GM04503 (cell line): ENCODE measurements around the gene ENC1.

Experiments used
- DNase-seq: peaks from one replicate; pipeline ENCODE4 v3.0.0-alpha.2; 2012; ENCODE audit warnings: low read depth

ENC1 gene

DNA sequence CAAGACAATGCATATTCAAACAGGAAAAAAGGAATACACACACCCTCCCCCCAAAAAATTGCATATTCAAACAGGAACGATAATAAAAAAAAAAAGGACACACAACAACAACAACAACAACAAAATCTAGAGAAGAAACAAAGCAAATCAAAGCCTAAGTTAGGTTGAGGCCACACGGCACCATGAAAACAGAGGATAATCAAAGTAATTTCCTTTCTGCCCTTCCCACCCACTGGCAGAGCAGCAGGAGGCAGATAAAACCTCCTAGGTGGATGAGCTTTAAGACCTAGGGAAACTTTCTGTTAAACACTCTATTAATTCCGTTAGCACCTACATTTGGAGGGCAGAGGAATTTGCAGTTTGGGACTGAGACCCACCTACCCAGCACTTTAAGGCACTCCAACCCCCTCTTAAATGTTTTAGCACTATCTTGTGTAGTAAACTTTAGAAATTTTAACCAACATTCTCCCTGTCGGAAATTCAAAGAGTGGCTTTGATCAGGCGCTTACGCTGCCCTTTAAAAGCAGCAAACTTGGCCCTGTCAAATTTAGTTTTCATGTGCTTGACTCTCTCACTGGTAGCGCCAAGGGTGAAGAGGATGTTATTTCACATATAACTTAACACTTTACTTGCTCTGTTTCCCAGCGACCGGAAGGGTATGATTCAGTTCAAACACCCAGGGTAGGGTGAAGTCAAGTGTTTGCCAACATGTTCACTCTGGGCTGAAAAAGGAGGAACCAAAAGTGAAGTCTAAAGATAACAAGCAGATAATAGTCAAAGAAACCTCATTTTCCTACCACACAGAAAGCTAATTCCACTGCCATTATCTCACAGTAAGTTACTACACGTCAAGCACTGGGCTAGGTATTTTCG is 9.2 kb downstream of the ENC1 start:
- no peak for DNase-seq

DNA sequence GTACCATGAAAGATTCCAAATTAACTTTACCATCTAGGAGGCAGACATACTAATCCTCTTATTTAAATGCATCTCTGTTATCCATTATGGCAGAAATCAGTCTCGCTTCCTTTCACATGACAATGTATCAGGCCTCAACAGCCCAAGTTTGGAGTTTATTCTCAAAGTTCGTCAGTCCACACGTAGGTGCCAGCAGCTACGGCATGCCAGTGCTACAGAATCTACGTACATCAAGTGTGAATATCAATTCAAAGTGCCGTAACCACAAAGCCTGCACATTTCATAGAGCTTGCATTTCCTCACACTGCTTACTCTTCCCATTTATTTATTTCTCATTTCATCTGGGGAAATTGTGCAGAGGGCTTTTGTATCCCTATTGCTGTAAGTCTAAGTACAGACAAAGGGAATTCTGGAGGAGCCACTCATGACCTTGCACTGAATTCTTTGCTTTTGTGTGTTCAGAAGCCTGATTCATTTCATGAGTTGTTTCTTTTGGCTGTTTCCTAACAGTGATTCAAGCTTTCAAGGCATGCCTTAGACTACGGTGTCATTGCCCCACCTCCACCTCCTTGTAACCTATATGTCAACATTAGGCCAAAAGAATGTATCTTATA is 10.0 kb downstream of the ENC1 start:
- DNase-seq, result peak; percentile 65

DNA sequence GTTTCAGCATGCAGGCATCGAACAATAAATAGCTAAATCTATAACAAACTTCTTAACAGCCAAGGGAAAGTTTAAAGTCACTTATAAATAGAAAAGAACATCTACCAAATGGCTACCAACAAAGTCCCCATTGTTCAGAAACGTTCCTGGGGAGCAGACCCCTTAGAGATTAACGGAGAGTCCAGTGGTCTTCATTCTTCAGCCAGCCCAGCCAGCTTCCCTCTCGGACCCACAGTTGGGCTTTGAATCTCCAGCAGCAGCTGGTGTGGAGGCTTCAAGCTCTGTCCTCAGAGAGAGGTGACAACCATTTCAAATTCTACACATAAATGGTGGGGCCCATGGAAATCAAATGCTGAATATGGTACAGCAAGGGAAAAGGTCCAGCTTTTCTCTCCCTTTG is 11.2 kb downstream of the ENC1 start:
- no peak for DNase-seq

DNA sequence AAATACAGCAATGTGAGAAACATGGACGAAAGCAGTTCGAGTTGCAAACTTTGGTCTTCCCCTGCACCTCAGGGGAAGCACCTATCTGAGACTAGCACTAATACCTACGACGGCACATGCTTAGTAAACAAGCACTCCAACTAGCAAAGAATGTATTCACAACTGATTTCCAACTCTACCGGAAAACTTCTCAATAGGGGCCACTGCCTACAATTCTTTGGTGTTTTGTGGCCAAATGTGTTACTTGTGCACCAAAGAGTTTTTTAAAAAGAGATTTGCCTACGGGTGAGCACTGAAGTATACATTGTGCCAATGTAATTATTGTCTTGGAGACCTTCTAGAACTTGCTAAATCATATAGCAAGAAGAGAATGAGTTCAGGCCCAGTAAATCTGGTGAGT is 12.2 kb downstream of the ENC1 start:
- DNase-seq, result no peak

DNA sequence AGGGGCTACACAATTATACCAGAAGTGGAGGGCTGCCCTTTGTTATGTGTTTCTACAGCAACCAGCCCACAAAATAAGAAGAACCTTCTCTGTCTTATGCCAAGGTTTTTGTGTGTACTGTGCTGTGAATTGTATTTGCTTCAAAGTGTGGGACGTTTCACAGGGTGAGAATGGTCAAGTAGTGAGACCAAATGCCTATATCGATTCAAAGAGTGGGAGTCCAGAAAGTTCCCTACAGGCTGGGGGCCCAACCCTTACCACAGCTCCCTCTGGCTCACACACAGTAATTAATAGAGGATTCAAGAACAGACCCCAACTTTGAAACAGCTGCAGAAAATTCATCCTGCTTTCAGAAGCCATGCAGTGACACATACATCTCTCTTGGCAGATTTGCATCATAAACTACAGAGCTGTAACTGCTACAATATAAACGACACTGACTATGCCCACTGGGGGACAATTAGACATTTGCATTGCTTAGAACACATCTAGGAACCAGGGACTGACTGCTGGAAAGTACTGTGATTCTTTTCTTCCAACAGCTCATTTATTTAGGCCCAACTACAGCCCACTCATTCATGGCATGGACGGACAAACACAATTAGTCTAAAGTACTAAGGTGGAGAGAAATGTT is 12.8 kb downstream of the ENC1 start:
- DNase-seq, result no peak

DNA sequence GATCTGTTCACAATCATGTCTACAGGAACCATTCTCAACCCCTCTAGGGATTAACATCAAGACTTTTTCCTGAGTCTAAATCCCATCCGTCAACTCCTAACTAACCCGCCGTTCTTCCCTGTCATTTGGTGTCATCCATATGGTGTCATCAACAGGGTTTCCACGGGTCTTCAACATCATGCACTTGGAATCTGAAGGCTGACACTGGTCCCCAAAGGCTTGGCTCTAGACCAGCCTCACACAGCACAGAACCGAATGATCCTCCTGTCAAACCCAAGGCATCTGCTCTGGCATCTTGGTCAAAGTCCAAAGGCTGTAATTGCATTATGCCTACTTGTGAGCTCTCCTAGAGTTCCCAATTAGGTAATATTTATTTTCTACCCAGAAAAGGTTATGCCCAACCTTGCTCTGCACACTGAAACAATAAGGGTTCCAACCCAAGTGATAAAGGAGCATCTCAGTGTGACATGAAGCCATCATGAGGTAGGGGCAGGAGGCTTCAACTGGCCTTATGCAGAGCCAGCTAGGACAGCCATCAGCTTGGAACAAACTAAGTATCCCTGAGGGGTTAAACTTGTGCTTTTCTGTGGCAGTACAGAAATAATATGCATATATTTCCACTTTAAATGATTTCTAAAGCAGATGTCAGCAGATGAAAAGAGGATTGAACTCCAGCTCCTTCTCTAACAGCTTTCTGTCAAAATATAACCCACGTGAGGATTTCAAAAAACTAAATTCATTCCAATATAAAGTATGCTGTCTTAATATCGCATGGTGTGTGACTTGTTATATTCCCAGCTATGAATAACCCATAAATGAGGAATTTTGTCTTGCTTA is 13.9 kb downstream of the ENC1 start:
- DNase-seq, result no peak

DNA sequence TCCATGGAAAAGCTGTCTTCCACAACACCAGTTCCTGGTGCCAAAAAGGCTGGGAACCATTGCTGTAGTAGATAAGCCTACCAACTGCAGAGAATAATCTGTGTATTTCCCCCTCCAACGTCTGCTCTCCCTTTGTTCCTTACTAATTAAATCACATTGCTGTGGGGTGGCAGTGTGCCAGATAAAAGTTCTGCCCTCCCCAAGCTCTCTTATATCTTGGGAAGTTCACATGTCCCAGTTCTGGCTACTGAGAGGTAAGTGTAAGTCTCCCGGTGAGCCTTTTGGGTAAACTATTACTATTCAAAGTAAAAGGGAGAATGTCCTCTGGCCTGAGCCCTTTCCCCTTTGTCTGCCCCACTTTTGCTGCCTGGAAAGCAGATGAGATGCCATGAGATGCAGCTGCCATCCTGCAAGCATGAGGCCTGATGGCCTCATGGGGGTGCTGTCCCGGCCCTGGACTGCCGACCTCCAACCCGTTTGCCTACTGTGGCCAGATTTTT is 14.7 kb downstream of the ENC1 start:
- no peak for DNase-seq

DNA sequence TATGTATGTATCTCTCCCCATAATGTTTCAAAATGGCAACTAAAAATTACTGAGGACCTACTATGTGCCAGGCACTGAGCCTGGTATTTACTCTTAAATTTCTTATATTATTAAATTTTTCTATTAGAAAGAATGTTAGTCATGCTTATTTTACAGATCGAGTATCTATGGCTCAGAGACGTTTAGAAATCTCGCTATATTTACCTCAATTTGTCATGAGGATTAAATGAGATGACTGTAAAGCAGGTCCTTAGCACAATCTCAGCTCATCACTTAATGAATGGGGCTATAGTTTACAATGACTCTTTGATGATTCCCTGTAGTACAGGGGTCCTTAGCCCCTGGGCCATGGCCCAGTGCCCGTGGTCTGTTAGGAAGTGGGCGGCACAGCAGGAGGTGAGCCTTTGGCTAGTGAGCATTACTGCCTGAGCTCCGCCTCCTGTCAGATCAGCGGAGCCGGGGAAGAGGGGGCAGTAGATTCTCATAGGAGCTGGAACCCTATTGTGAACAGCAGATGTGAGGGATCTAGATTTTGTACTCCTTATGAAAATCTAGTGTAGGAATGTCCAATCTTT is 15.5 kb downstream of the ENC1 start:
- no peak for DNase-seq

DNA sequence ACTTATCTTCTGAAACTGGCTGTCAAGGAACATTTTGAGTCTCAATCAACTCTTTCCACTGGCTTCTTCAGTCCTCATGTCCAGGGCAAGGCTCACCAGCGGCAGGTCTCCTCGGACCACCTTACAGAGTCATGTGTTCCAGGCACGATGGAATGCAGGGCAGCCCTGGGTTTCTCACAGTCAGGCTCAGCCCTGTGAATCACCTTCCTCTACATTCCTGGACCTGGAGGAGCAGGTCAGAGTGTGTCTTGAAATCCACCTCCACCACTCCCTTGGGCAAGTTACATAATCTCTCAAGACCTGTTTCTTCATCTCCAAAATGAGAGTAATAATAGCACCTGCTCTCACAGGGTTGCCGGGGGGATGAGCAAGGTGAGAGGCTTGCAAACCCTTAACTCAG is 16.0 kb downstream of the ENC1 start:
- DNase-seq, result no peak

DNA sequence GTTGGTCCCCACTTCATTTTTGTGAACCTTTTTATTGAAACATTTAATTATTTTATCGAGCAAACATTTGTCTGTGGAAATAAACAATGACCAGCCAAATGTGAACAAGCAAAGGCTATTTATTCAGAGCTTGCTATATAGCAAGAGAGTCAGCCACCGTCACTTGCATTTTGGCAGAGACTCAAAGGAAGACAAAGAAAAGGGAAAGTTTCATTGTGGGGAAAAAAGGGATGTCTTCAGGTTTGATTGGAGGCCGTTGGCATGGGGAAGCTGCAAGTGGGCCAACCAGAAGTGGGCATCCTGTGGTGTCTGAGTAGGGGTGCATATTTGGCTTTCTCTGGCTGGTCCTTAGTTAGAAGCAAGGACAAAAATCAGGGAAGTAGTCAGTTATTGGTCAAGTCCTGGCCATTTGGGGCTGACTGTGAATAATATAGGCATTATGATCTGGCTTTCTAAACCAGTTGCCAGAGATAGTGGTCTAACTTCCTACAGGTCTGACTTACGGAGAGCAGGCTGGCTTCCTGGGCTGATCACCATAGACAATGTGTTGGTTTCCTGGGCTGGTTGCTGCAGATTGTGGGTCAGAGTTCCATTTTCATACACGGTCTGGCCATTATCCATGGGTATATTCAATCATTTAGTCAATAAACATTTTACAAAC is 16.6 kb downstream of the ENC1 start:
- no peak for DNase-seq

DNA sequence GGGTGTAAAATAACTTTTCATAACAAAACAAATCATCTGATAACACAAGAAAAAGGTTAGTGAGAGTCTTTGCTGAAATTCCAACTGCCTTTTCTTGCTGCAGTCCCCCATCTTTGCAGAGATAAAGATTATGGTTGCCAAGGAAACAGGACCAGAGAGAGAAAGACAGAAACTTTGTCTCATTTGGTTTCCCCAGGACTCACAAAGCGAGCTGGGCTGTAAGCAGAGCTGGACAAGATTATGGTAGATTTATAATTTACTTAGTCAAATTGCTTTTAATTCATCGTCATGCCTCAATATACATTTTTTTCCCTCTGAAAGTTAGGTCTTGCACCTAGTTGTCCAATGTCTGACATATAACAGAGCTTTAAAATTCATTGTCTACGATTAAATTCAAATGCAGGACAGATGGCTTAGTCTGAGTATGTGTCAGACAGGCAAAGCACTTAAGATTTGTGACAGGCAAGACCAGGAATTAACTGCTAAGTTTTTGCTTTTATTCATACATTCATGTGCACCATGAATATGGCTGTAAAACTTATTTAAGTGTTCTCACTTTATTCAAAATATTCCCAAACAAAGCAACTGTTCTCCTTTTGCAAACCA is 17.4 kb downstream of the ENC1 start:
- no peak for DNase-seq

DNA sequence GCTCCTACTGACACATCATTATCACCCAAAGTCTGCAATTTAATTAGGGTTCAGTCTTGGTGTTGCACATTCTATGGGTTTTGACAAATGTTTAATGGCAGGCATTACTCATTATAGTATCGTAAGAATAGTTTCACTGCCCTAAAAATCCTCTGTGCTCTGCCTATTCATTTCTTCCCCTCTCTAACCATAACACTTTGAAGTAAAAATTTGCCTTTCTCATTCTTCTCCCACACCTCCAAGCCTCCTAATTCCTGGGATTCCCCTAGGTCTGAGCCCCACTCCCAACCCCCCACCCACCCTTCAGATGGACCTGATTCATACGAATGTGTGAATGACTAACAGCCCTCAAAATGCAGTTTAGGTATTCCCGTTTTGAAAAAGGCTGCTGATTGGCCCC is 18.4 kb downstream of the ENC1 start:
- DNase-seq, result no peak

DNA sequence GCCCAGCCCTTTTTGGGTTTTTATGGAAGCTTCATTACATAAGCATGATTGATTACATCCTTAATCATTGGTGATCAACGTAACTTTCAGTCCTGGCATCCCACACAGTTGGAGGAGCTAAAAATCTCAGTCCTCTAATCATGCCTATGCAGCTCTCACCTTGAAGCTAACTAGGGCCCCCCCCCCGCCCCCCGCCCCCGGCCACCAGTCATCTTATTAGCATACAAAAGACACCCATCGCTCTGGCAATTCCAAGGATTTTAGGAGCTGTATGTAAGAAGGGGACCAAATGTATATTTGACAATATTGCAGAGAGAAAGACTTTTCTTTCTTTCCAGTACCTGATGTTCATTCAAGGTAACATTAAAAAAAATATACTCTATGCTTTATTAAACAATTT is 19.0 kb downstream of the ENC1 start:
- DNase-seq, result no peak

DNA sequence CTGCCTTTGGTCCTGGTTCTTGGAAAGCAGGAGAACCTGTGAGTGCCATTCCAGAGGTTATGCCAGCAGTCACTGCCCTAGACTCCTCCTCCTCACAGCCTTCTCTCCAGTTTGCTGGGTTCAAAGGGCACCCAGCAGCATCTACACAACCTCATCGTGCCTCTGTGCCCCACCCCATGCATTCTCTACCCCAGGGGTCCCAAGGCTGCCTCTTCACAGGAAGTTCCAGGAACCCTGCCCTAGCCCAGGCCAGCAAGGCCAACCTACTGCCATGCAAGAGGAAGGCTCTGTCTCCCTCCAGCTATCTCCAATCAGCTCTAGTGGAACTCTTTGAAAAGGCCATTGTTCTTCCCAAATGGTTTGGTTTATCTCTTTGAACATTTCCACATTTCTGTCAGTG is 21.2 kb downstream of the ENC1 start:
- no peak for DNase-seq

DNA sequence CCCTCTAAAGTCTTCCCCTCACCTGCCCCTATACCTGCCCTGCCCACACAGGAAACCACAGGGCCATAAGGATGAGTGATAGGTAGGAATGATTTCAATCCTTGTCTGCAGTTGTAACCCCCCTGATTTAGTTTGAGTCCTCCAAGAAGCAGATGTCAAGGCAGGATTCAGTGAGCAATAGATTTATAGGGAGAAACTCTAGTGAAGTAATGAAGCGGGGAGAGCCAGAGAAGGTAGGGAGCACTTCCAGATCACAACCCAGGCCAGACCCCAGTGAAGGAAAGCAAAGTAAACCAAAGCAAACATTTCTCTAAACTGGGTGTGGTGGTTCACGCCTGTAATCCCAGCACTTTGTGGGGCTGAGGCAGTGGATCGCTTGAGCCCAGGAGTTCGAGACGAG is 22.4 kb downstream of the ENC1 start:
- DNase-seq, result no peak

DNA sequence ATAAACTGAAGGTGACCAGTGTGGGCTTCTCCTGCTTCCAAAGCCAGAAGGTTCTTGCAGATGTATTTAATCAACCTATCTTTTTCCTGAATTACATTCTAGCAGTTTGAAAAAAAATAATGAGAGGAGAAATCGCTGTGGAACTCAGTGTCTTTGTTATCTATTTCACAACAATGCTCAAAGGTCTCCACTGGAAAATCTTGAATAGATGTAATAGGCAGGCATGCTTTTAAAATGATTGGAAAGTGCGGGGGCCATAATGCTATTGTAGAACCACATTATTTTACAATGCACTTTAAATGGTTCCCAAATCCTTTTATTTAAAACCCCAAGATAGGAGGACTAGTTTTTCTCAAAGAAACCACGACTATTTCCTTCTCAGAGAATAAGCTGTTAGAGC is 23.3 kb downstream of the ENC1 start:
- DNase-seq, result no peak

DNA sequence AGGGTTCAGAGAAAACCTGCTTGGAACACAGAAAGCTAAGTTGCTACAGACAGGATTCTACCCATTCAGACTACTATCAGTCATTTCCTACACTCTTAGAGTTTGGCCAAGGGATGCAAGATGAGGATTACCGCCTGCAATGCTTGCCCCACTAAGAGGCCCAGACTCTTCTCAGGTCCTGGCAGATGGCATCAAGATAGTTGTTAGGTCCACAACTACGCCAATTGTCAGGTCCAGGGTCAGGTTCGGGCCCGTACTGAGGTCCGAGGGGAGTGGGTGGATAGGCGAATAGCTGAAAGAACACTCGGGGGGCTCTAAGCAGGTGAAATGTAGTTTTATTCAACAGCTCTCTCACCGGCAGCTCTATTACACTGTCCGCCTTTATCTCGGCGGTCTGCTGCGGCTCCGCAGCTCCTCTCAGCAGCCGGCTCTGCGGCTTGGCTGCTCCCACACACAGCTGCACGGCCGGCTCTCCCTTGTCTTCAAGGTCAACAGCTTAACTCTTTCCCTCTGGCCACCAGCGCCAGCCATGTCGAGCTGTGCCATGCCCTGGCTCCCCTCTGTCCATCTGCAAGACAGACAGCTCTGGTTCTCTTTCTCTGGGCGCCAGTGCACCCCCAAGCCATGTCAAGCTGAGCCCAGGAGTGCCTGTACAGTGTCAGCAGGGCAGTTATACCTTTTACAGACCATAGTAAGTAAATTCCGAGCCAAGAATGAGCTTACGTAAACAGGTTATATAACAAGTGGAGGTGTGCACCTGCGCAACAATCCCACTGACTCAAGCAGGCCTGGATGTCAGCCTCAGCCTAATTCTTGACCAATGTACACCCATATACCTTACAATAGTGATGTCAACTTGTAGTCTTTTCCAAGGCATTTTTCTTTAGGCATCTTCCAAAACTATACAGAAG is 24.0 kb downstream of the ENC1 start:
- no peak for DNase-seq

DNA sequence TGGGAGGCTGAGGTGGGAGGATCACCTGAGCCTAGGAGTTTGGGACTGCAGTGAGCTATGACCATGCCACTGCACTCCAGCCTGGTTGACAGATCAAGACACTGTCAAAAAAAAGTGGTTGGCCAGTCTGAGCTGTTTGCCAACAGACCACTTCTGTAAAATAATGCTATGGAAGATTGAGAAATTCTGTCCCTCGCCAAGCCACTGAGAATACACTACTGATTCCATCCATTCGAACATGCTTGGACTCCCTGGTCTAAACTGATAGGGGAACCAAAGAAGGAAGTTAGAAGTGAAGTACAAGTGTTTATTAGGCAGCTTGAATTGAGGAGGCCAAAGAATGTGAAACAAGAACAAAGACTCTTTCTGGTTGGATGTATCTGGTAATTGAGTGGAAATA is 27.2 kb downstream of the ENC1 start:
- no peak for DNase-seq

DNA sequence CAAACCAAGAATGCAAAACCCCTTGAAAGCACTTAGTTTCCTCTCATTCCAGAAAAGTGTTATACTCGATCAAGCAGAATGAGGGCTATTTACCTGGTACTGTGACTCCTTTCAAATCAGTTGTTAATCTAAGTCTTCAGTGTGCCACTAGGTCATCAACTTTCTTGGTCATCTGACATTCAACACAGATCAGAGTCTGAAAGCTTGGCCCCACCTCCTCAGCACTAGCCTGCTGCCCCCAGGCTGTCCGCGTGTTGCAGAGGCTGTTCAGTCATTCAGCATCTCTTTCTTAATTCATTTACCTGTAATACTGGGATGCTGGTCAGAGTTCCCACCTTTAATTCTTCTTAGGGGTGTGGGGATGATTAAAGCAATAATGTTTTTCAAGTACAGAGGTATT is 28.5 kb downstream of the ENC1 start:
- DNase-seq, result no peak
